GM13976 (cell line): ENCODE measurements around the gene PLLP.

ENCODE experiments used
- DNase-seq: peaks from one replicate; pipeline ENCODE4 v3.0.0; 2012; ENCODE audit warnings: low spot score
- CTCF ChIP-seq: IDR thresholded peaks from 2 replicates; pipeline ENCODE4 v1.5.1; 2012; ENCODE audit warnings: borderline replicate concordance, mild to moderate bottlenecking; ENCODE audit not compliant: insufficient read depth; ENCODE audit errors: extremely low read depth, missing control alignments, control extremely low read depth
- in situ Hi-C: fragments of 300-500 bp; cut with MboI; formaldehyde crosslinking; loops from one replicate; pipeline ENCODE4 v1.12.0; 2022; ENCODE audit warnings: low sequenced_read_pairs, mixed read lengths, inconsistent platforms; ENCODE audit not compliant: unreplicated experiment

The PLLP gene

GRCh38 chr16:57236022-57236350 is 48.5 kb downstream of the PLLP start:
- DNase-seq, result no peak
- in situ Hi-C loops, result no loop called here
- no peak for TF ChIP-seq CTCF

- TF ChIP-seq CTCF, result no peak
- no peak for DNase-seq
- in situ Hi-C loops, result no loop called here
These were observed 49.1 kb downstream of the PLLP start for GRCh38 chr16:57235128-57236021.

- TF ChIP-seq CTCF, result no peak
These were observed 49.8 kb downstream of the PLLP start for GRCh38 chr16:57234707-57235092.

GRCh38 chr16:57233944-57234706 is 50.3 kb downstream of the PLLP start:
- no peak for TF ChIP-seq CTCF
- no peak for DNase-seq
- in situ Hi-C loops, result no loop called here

More at GRCh38 chr16:57234707-57235092, 49.8 kb downstream of the PLLP start:
- in situ Hi-C loops, result no loop called here
- DNase-seq, result no peak

- no peak for TF ChIP-seq CTCF
- no peak for DNase-seq
- in situ Hi-C loops, result no loop called here
These were observed 52.6 kb downstream of the PLLP start for GRCh38 chr16:57231821-57232350.

- no peak for DNase-seq
- TF ChIP-seq CTCF, result no peak
- in situ Hi-C loops, result no loop called here
These were observed 55.4 kb downstream of the PLLP start for GRCh38 chr16:57229079-57229478.
